Measurements from ENCODE around the gene TSPOAP1. TPM values are rescaled to one million over a fixed set of nuclear protein-coding genes. Genes with fewer than 3 reads are reported as not detected.

TSPOAP1 gene
- total RNA-seq, 1 donor from 2014 or later: 7.1 TPM

GRCh38 chr17:58370309-58370708 is 41.7 kb upstream of the TSPOAP1 start:
- Histone ChIP-seq H3K36me3 (no peaks in the 10 kb centered on the region), H3K9me3 (no peaks in the 10 kb centered on the region), H3K4me3 (no peak overlapping the region), H3K4me1 (no peaks in the 10 kb centered on the region), H3K27me3 (no peaks in the 10 kb centered on the region), H3K27ac (no peak overlapping the region)
- intact Hi-C loops (cut with DNase I): no loop called here
- DNase-seq (ENCODE audit: extremely low spot score in 2 of 2): peak in 1 of 2 donors; percentile 10
- TF ChIP-seq POLR2AphosphoS5 (IDR thresholded peaks at IDR 0.05; ENCODE audit: insufficient read depth in 1 of 2, low read depth in 1 of 2): no peak
- no peak for TF ChIP-seq POLR2A (IDR thresholded peaks at IDR 0.05)
- no peak for TF ChIP-seq CTCF (IDR thresholded peaks at IDR 0.05)

GRCh38 chr17:58369214-58370031 is 40.8 kb upstream of the TSPOAP1 start:
- H3K4me1 ChIP-seq: peaks cover under 1% of the 10 kb centered on the region
- TF ChIP-seq CTCF (IDR thresholded peaks at IDR 0.05): no peak
- TF ChIP-seq POLR2AphosphoS5 (IDR thresholded peaks at IDR 0.05; ENCODE audit: insufficient read depth in 1 of 2, low read depth in 1 of 2): peak in 1 of 2 donors; percentile 56
- no peak overlapping the region for H3K27ac ChIP-seq
- intact Hi-C loops (cut with DNase I): no loop called here
- H3K27me3 ChIP-seq: no peaks in the 10 kb centered on the region
- no peak overlapping the region for H3K4me3 ChIP-seq
- DNase-seq (ENCODE audit: extremely low spot score in 2 of 2): peak in 1 of 2 donors; percentile 56
- no peaks in the 10 kb centered on the region for H3K9me3 ChIP-seq
- H3K36me3 ChIP-seq: no peaks in the 10 kb centered on the region

GRCh38 chr17:58368860-58369213 is 40.2 kb upstream of the TSPOAP1 start:
- no peak for DNase-seq (ENCODE audit: extremely low spot score in 2 of 2)
- Histone ChIP-seq H3K27me3 (no peaks in the 10 kb centered on the region), H3K36me3 (no peaks in the 10 kb centered on the region), H3K9me3 (no peaks in the 10 kb centered on the region), H3K4me1 (peaks cover 7% of the 10 kb centered on the region), H3K27ac (no peak overlapping the region), H3K4me3 (no peak overlapping the region)
- intact Hi-C loops (cut with DNase I): no loop called here
- TF ChIP-seq CTCF (IDR thresholded peaks at IDR 0.05) (no peak), POLR2AphosphoS5 (IDR thresholded peaks at IDR 0.05; ENCODE audit: insufficient read depth in 1 of 2, low read depth in 1 of 2) (no peak), POLR2A (IDR thresholded peaks at IDR 0.05) (no peak)

GRCh38 chr17:58367461-58367860 is 38.9 kb upstream of the TSPOAP1 start:
- Histone ChIP-seq H3K9me3 (no peaks in the 10 kb centered on the region), H3K4me3 (no peak overlapping the region), H3K36me3 (no peaks in the 10 kb centered on the region), H3K4me1 (peaks cover 9% of the 10 kb centered on the region), H3K27ac (no peak overlapping the region), H3K27me3 (no peaks in the 10 kb centered on the region)
- intact Hi-C loops (cut with DNase I): no loop called here
- TF ChIP-seq CTCF (IDR thresholded peaks at IDR 0.05): no peak
- no peak for TF ChIP-seq POLR2AphosphoS5 (IDR thresholded peaks at IDR 0.05; ENCODE audit: insufficient read depth in 1 of 2, low read depth in 1 of 2)
- no peak for TF ChIP-seq POLR2A (IDR thresholded peaks at IDR 0.05)
- no peak for DNase-seq (ENCODE audit: extremely low spot score in 2 of 2)

GRCh38 chr17:58365980-58366595 is 37.5 kb upstream of the TSPOAP1 start:
- no peak for DNase-seq (ENCODE audit: extremely low spot score in 2 of 2)
- H3K27ac ChIP-seq: no peak overlapping the region
- H3K4me3 ChIP-seq: no peak overlapping the region
- no peaks in the 10 kb centered on the region for H3K27me3 ChIP-seq
- TF ChIP-seq POLR2AphosphoS5 (IDR thresholded peaks at IDR 0.05; ENCODE audit: insufficient read depth in 1 of 2, low read depth in 1 of 2) (no peak), POLR2A (IDR thresholded peaks at IDR 0.05) (no peak), CTCF (IDR thresholded peaks at IDR 0.05) (no peak)
- no peaks in the 10 kb centered on the region for H3K36me3 ChIP-seq
- peaks cover 9% of the 10 kb centered on the region for H3K4me1 ChIP-seq
- H3K9me3 ChIP-seq: no peaks in the 10 kb centered on the region
- intact Hi-C loops (cut with DNase I): no loop called here
